ENCODE measurements around the gene USP11. TPM values are rescaled to one million over a fixed set of nuclear protein-coding genes. Genes with fewer than 3 reads are reported as not detected.

Gene USP11
- total RNA-seq, 1 donor from 2014 or later = 194 TPM

- no peak for TF ChIP-seq CTCF (IDR thresholded peaks at IDR 0.05)
- DNase-seq (ENCODE audit: extremely low spot score, unreplicated experiment) = no peak
- Mint-ChIP-seq H3K4me1 (ENCODE audit: unreplicated experiment) (peaks cover 18% of the 10 kb centered on the region), H3K36me3 (ENCODE audit: unreplicated experiment) (peaks cover 30% of the 10 kb centered on the region), H3K27ac (ENCODE audit: unreplicated experiment) (no peak overlapping the region), H3K4me3 (ENCODE audit: unreplicated experiment) (no peak overlapping the region), H3K27me3 (ENCODE audit: unreplicated experiment) (no peaks in the 10 kb centered on the region), H3K9me3 (ENCODE audit: unreplicated experiment) (no peaks in the 10 kb centered on the region)
Measured at GRCh38 chrX:47230136-47230868, 2.5 kb upstream of the USP11 start.

DNA sequence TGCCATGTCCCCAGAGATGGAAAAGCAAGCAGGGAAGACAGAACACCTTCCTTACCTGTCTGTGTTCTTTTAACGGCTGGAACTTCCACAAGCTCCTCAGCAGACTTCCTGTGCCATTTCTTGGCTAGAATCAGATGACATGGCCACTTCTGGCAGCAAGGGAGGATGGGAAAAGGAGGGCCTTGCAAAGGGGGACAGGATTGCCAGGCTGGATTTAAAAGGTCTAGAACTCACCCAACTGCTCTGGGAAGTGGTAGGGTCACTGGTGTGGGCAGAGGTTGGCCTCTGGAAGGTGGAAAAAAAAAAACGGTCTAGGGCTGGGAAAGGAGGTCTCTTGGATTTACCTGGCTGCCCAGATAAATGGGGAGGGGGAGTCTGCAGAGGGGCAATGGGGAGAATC, 1.6 kb upstream of the USP11 start:
- Mint-ChIP-seq H3K27me3 (ENCODE audit: unreplicated experiment) (no peaks in the 10 kb centered on the region), H3K27ac (ENCODE audit: unreplicated experiment) (peak overlapping the region; percentile 15), H3K9me3 (ENCODE audit: unreplicated experiment) (no peaks in the 10 kb centered on the region), H3K36me3 (ENCODE audit: unreplicated experiment) (peaks cover 30% of the 10 kb centered on the region), H3K4me1 (ENCODE audit: unreplicated experiment) (peaks cover 26% of the 10 kb centered on the region), H3K4me3 (ENCODE audit: unreplicated experiment) (peak overlapping the region; percentile 10)
- no peak for DNase-seq (ENCODE audit: extremely low spot score, unreplicated experiment)
- TF ChIP-seq CTCF (IDR thresholded peaks at IDR 0.05) = no peak

DNA sequence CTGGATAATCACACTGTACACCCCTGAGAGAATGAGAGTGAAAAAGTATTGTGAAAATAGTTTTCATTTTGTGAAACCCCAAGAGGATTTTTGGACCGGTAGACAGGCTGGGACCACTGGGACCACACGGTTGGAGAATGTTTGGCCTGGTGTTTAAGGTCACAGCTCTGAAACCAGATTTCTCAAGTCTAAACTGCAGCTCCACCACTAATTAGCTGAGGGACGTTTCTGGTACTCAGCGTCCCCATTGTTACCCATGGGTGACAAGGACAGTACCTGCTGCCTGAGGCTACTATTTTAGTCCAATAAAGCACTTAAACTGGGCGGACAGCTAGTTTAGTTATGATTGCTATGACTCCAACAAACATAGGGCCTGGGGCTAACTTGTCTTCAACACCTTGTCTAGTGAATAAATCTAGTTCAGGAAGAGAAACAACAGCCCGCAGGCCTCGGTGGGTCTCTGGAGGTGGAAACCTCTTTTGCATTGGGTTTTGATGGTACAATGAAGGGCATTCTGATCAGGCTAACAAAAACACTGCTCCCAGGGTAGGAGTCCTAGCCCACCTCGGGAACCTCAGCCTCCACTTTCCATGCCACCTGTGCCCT, 509 bp upstream of the USP11 start:
- H3K36me3 Mint-ChIP-seq (ENCODE audit: unreplicated experiment) = peaks cover 21% of the 10 kb centered on the region
- H3K9me3 Mint-ChIP-seq (ENCODE audit: unreplicated experiment) = no peaks in the 10 kb centered on the region
- H3K27me3 Mint-ChIP-seq (ENCODE audit: unreplicated experiment) = no peaks in the 10 kb centered on the region
- peak overlapping the region; percentile 96 for H3K4me3 Mint-ChIP-seq (ENCODE audit: unreplicated experiment)
- TF ChIP-seq CTCF (IDR thresholded peaks at IDR 0.05) = no peak
- H3K27ac Mint-ChIP-seq (ENCODE audit: unreplicated experiment) = peak overlapping the region; percentile 100
- DNase-seq (ENCODE audit: extremely low spot score, unreplicated experiment) = no peak
- peaks cover 36% of the 10 kb centered on the region for H3K4me1 Mint-ChIP-seq (ENCODE audit: unreplicated experiment)

GRCh38 chrX:47233333-47234113, 714 bp downstream of the USP11 start:
- TF ChIP-seq CTCF (IDR thresholded peaks at IDR 0.05) = no peak
- peak overlapping the region; percentile 100 for H3K27ac Mint-ChIP-seq (ENCODE audit: unreplicated experiment)
- peak overlapping the region; percentile 96 for H3K4me3 Mint-ChIP-seq (ENCODE audit: unreplicated experiment)
- peaks cover 16% of the 10 kb centered on the region for H3K36me3 Mint-ChIP-seq (ENCODE audit: unreplicated experiment)
- peaks cover 37% of the 10 kb centered on the region for H3K4me1 Mint-ChIP-seq (ENCODE audit: unreplicated experiment)
- no peaks in the 10 kb centered on the region for H3K9me3 Mint-ChIP-seq (ENCODE audit: unreplicated experiment)
- no peaks in the 10 kb centered on the region for H3K27me3 Mint-ChIP-seq (ENCODE audit: unreplicated experiment)
- DNase-seq (ENCODE audit: extremely low spot score, unreplicated experiment) = peak; percentile 99

- no peaks in the 10 kb centered on the region for H3K9me3 Mint-ChIP-seq (ENCODE audit: unreplicated experiment)
- H3K4me3 Mint-ChIP-seq (ENCODE audit: unreplicated experiment) = peak overlapping the region; percentile 96
- peaks cover 11% of the 10 kb centered on the region for H3K36me3 Mint-ChIP-seq (ENCODE audit: unreplicated experiment)
- no peak for DNase-seq (ENCODE audit: extremely low spot score, unreplicated experiment)
- TF ChIP-seq CTCF (IDR thresholded peaks at IDR 0.05) = no peak
- peaks cover 37% of the 10 kb centered on the region for H3K4me1 Mint-ChIP-seq (ENCODE audit: unreplicated experiment)
- peak overlapping the region; percentile 100 for H3K27ac Mint-ChIP-seq (ENCODE audit: unreplicated experiment)
- no peaks in the 10 kb centered on the region for H3K27me3 Mint-ChIP-seq (ENCODE audit: unreplicated experiment)
Measured at GRCh38 chrX:47234583-47234982, 1.8 kb downstream of the USP11 start.
